DMS53 treated with DMSO at 0.1 percent for 48 hours (cell line): ENCODE measurements around the gene EIF4E2.
A peak's percentile ranks its signal among the peaks of the same experiment; 100 is the strongest.
"Not testable (repeated sequence)": the region's sequence is repeated elsewhere in the genome, so short reads cannot be mapped to it uniquely, and the experiment has no call there.

Source experiments
- DNase-seq: peaks from one replicate; lab custom pipeline; 2025; ENCODE audit not compliant: unreplicated experiment; lab: John Stamatoyannopoulos, UW

Gene EIF4E2

DNA sequence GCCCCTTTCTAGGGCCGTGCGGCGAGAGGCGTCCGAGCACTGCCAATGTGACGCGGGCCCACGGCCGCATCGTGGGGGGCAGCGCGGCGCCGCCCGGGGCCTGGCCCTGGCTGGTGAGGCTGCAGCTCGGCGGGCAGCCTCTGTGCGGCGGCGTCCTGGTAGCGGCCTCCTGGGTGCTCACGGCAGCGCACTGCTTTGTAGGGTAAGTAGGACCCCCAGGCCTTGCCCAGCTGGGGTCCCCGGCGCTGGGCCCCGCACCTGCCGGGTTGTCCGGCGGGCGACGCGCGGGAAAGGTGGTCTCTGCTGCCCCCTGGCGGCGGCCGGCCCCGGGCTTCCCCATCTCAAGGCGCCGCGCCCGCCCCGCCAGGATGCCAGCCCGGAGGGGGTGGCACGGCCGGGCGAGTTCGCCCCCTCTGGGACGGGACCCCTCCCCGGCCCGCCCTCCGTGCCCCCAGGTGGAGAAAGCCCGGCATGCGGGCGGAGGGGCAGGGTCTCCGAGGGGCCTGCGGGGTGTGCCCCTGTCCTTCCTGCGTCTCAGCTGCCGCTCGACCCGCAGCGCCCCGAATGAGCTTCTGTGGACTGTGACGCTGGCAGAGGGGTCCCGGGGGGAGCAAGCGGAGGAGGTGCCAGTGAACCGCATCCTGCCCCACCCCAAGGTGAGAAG, 28.4 kb upstream of the EIF4E2 start:
- no peak for DNase-seq

DNA sequence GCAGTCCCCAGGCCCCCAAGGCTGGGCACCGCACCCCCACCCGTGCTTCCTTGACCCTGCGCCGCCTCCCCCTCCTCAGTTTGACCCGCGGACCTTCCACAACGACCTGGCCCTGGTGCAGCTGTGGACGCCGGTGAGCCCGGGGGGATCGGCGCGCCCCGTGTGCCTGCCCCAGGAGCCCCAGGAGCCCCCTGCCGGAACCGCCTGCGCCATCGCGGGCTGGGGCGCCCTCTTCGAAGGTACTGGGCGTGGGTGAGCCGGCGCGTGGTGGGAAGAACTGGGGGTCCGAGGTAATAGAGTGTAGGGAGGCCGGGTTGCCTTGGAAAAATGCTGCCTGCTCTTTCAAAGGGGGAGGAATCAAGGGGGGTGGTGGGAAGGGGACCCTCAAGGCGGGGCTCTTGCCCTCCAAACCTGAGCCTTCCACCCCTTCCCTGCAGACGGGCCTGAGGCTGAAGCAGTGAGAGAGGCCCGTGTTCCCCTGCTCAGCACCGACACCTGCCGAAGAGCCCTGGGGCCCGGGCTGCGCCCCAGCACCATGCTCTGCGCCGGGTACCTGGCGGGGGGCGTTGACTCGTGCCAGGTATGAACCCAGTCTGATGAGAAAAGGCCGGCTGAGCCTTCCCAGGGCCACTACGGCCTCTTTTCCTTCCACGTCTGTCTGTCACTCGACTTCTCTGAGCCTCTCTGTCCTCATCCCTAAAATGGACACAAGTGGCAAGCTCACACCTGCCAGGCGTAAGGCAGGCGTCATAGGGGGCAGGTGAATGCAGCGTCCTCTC, 27.7 kb upstream of the EIF4E2 start:
- no peak for DNase-seq

DNA sequence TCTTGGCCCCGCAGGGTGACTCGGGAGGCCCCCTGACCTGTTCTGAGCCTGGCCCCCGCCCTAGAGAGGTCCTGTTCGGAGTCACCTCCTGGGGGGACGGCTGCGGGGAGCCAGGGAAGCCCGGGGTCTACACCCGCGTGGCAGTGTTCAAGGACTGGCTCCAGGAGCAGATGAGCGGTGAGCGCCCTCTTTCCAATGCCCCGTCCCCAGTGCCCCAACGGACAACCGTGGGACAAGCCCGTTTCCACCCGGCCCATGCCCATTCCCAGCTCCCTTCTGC, 27.1 kb upstream of the EIF4E2 start:
- DNase-seq = no peak

DNA sequence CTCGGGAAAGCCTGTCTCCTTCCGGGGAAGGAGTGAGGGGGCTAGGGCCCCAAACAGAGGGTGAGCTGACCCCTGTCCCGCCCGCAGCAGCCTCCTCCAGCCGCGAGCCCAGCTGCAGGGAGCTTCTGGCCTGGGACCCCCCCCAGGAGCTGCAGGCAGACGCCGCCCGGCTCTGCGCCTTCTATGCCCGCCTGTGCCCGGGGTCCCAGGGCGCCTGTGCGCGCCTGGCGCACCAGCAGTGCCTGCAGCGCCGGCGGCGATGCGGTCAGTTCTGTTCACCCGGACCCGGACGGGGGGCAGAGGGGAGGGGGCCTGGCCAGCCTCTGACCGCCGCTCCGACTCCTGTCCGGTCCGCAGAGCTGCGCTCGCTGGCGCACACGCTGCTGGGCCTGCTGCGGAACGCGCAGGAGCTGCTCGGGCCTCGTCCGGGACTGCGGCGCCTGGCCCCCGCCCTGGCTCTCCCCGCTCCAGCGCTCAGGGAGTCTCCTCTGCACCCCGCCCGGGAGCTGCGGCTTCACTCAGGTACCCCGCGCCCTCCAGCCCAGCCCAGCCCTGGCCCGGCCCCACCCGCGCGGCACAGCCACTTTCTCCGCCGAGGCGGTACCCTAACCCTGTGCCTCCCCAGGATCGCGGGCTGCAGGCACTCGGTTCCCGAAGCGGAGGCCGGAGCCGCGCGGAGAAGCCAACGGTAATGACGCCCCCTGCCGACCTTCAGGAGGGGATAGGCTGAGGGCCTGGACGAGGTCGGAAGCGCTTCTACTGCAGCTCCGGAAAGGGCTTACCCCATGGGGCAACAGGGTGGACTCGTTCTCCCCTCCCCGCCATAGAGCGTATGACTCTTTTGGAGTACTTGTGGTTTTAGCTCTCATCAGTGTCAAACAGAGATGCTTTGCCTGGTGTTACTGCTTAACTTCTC, 26.5 kb upstream of the EIF4E2 start:
- DNase-seq = peak; percentile 7

DNA sequence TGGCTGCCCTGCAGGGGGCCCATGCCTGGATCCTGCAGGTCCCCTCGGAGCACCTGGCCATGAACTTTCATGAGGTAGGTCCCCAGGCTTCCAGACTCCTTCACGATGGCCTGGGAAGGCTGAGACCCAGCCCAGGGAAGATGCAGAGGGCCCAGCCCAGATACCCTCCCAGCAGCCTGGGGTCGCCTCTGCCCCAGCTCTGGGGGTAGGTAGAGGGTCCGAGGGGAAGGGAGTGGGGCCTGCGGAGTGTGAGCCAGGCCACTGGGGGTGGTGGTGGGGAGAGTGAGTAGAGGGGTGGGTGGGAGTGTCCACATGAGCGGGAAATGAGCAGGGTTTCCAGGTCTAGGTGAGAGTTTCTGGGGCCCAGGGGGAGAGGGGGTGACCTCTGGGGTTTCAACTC, 25.7 kb upstream of the EIF4E2 start:
- DNase-seq = no peak

DNA sequence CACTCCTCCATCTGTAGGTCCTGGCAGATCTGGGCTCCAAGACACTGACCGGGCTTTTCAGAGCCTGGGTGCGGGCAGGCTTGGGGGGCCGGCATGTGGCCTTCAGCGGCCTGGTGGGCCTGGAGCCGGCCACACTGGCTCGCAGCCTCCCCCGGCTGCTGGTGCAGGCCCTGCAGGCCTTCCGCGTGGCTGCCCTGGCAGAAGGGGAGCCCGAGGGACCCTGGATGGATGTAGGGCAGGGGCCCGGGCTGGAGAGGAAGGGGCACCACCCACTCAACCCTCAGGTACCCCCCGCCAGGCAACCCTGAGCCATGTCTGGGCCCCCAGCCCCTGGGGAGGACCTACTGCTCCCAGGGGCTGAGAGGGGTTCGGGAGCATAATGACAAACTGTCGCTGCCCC, 25.3 kb upstream of the EIF4E2 start:
- DNase-seq = no peak

DNA sequence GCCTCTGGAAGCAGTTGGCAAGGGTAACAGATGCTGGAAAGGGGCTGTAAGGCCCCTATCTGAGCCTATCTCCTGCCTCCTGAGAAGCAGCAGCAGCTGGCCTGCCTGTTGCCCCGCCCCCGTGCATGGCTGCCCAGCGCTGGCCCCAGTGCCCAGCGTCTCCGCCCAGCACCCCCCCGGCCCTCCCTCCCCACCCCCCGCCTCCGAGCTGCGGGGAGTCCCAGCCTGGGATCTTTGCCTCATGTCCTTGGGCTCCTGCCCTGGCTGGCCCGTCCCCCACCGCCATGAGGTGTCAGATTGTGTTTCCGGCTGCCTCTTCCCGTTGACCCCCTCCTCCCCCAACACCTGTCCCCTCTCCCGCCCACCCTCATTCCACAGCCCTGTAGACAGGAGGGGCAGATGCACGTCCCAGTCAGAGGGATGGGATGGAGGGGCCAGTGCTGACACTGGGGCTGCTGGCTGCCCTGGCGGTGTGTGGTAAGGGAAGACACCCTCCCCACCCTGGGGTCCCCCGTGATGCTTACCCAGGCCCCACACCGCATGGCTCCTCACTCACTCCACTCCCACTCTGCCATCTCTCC, 24.6 kb upstream of the EIF4E2 start, which contains the start of gene CHRND:
Gene CHRND (plus strand): TSS at position 370 of the 581 bp plus-strand sequence. CDS start 56 bp downstream, at position 426.
- no peak for DNase-seq

DNA sequence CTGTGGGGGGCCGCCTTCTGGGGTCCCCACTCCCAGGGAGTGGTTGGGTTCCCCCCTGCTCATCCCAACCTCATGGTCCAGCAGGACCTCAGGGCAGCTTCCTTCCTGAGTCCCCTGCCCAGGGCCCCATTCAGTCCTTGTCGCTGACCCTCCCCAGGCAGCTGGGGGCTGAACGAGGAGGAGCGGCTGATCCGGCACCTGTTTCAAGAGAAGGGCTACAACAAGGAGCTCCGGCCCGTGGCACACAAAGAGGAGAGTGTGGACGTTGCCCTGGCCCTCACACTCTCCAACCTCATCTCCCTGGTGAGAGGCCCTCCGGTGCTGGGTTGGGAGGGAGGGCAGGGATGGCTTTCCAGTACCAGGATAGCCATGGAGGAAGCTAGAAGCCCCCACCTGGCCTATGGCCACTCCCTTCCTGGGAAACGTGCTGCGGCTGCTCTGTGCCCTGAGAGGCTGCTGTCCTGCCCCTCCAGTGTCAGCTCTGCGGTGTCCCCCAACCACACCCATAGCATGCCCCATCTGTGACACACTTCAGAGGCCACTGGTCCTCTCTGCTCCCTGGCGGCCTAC, 24.0 kb upstream of the EIF4E2 start:
- no peak for DNase-seq

DNA sequence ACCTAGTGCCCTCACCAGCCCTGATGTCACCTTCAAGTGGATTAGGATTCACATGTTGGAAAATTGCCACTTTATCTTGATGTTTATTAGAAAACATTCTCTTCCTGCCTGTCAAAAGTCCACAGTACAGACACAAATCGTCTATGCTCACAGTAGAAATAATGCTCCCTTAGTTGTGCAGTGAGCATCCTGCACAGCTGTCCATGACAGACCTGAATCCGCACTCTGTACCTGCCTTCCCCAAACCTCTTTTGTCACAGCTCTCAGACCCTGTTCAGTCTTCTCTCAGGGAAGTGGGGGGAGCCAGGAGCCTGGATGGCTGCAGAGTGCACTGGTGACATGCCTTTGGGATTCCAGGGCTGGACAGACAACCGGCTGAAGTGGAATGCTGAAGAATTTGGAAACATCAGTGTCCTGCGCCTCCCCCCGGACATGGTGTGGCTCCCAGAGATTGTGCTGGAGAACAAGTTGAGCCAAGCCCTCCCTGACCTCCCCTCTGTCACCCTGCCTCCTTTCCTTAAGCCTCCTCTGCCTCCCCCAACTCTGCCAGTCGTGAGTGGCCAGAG, 22.5 kb upstream of the EIF4E2 start:
- no peak for DNase-seq

DNA sequence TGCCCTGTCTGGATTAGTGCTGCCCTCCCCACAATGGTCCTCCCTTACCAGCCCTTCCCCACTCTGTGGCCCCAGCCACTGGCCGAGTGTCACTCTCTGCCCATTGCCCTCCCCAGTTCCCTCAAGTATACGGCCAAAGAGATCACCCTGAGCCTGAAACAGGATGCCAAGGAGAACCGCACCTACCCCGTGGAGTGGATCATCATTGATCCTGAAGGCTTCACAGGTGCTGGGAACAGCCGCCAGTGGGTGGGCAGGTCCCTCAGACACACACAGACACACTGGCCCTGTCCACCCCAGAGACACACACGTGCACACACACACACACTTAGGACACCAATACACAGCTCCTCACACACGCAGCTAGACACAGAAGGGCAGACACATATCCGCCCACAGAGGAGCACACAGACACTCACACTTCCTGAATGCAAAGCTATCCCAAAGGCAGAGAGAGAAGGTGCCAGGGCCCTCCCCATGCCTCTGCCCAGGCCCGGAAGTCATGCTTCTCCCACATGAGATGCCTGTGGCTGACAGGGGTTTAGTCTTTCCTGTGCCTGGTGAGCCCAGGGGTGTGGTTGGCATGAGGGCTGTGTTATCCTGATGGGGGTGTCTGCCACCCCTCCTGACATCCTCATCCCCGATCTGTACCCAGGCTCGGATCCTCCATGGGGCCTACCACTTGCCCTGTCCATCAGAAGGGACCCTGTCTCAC, 21.6 kb upstream of the EIF4E2 start:
- no peak for DNase-seq

DNA sequence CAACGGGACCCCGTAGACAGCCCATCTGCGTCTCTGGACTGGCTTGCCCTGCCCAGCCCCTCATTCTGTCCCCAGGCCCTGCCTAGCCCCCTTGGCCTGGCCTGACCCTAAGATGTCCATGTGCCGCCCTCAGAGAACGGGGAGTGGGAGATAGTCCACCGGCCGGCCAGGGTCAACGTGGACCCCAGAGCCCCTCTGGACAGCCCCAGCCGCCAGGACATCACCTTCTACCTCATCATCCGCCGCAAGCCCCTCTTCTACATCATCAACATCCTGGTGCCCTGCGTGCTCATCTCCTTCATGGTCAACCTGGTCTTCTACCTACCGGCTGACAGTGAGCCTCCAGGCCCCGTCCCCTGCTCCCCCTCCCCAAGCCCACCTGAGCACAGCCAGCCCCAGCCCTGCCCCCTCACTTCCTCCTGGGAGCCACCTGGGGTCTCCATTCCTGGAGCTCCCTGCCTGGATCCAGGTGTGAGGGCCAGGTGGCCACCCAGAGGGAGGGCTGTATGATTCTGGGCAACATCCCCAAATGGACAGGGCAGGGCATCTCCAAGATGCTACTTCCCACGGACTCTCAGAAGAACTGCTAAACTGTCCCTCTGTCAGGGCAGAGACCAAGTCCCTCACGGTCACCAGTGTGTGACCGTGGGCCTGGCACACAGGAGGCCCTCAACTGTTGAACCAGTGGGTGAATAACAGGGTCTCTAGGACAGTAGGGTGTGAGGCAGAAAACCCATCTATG, 20.5 kb upstream of the EIF4E2 start:
- DNase-seq = no peak

DNA sequence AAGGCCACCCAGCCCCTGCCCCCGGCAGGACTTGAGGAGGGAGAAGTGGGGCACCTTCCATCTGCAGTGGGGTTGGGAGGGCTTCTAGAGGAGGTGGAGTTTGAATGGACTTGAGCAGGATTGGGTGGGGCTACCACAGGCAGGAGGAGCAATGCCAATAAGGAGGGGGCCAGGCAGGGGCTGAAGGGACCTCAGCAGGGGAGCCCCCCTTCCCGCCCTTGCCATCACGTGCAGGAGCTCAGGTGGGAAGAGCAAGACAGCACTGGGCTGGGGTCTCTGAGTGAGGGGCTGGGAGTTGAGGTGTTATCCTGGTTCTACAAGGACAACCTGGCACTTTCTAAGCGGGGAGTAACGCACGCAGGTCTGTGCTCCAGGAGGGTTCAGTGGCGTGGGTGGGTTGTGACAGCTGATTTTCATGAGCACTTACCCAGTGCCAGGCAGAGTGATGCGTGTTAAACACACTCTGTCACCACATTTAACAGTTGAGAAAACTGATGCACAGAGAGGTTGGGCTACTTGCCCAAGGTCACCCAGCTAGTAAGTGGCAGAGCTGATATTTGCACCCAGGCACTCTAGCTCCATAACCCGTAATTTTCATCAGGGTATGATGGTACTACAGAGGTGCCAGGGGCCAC, 19.7 kb upstream of the EIF4E2 start:
- DNase-seq = no peak

DNA sequence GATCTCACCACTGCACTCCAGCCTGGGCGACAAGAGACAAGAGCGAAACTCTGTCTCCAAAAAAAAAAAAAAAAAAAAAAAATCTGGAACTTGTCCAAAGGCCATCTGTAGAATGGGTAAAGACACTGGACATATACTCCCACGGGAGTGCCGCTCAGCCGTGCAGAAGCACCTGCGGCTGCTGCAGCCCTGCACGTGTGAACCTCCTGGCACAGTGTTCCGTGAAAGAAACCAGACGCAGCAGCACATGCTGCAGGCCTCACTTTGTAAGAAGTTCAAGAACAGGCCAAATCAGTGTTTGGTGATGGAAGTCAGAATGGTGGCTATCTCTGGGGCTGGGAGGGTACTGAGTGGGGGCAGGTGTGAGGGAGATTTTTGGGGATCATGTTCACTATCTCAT, 18.1 kb upstream of the EIF4E2 start:
- no peak for DNase-seq

DNA sequence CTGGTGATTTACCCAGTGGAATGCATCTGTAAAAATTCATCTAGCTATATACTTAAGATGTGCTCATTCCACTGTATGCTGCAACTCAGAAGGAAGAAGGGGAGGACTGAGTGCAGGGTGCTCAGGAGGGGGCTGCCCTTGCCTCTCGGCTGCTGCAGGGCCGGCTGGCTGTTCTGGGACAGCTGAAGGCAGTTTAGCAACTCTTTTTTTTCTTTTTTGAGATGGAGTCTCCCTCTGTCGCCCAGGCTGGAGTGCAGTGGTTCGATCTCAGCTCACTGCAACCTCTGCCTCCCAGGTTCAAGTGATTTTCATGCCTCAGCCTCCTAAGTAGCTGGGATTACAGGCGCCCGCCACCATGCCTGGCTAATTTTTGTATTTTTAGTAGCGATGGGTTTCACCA, 17.7 kb upstream of the EIF4E2 start:
- DNase-seq = not testable (repeated sequence)

DNA sequence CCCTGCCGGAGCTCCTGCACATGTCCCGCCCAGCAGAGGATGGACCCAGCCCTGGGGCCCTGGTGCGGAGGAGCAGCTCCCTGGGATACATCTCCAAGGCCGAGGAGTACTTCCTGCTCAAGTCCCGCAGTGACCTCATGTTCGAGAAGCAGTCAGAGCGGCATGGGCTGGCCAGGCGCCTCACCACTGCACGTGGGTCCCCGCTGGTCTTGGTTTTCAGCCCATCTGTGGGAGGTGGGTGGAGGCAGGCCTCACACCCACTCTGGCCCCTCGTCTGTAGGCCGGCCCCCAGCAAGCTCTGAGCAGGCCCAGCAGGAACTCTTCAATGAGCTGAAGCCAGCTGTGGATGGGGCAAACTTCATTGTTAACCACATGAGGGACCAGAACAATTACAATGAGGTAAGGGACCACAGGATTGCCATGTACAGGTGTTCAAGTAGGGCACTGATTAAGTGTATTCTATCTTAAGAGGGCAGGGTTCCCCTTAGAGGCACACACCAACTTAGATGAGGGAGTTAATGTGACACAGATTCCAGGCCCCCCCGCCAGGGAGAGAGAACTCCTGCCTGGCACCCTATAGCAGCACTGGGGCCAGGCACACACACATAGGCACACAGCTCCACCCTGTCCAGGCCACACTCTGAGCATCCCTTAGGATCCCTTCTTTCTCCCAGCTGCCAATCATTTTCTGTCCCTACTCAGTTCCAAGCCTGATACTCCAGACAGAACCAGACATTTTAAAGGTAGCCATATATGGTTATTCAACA, 16.4 kb upstream of the EIF4E2 start:
- no peak for DNase-seq

DNA sequence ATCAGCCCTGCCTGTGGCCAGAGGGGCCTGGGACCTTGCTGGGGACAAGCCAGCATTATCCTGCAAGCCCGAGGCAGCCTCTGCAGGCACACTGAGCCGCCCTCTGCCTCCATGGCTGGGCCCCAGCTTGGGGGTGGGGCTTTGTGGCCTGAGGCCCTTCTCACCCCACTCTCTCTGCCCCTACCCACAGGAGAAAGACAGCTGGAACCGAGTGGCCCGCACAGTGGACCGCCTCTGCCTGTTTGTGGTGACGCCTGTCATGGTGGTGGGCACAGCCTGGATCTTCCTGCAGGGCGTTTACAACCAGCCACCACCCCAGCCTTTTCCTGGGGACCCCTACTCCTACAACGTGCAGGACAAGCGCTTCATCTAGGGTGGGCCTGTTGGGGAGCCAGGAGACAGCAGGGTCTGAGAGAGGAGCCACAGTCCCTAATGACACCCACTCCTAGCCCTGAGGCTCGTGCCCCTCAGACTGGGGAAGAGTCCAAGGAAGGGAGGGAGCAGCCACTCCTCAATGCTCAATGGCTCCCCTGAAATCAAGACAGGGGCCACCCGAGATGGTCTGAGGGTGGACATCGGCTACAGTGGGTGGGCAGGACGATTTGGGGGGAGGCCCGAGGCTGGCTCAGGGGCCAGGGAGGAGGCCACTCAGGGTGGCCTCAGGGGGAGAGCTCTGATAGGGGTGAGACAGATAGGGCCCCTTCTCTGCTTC, 15.4 kb upstream of the EIF4E2 start:
- no peak for DNase-seq

DNA sequence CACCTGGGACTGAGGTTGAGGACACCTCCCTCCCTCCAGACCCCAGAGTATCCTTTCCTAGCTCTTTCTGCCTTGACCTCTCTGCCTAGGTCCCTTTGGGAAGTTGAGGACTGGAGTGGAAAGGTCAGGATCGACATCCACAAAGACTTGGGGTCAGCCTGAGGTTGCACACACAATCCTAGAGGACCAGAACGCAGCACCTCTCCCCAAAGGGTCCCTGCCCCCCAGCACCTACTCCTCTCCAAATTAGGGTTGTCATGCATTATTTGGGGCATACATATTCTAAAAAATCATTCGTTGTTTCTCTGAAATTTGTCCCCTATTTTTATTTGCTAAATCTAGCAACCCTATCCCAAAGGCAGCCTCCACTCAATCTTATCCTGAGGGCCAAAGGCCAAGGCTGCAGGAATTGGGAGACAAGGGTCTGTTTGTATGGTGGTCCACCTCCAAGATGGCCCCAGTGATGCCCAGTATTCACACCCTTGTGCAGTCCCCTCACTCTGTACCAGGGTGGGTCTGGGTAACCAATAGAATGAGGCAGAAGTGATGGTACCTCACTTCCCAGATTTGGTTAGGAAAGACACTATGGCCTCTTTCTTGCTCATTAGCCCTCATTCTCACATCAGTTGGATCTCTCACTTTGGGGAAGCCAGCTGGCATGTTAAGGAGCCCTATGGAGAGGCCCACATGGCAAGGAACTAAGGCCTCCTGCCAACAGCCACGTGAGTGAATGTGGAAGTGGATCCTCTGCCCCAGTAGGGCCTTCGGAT, 14.5 kb upstream of the EIF4E2 start:
- no peak for DNase-seq
